Transverse colon (tissue), 3 donors: ENCODE data around the gene GRM4.

Experiments used
- CTCF ChIP-seq, 5 experiments: fragments of 200-600 bp in 3 of 5; fragments of 450-650 bp in 2 of 5; sonication (generic) in 3 of 5; IDR thresholded peaks; 1 replicate in 2 of 5; 2 replicates in 3 of 5; pipeline ENCODE4 v1.5.1; 2016 to 2017; ENCODE audit warnings: antibody characterized with exemption in 5 of 5, inconsistent platforms in 3 of 5, mild to moderate bottlenecking in 2 of 5, moderate library complexity in 1 of 5
- POLR2A ChIP-seq: fragments of 450-650 bp; IDR thresholded peaks from one replicate; pipeline ENCODE4 v1.6.1; 2016; ENCODE audit warnings: antibody characterized with exemption, mild to moderate bottlenecking, moderate library complexity

- TF ChIP-seq CTCF (IDR thresholded peaks at IDR 0.05) (no peak), POLR2A (no peak)
These were observed 167.3 kb downstream of the GRM4 start for GRCh38 chr6:33978412-33979150.
